ENCODE results near the gene EIF3F.
A peak's percentile ranks its signal among the peaks of the same experiment; 100 is the strongest.

The EIF3F gene

GRCh38 chr11:8002676-8003075 is 15.5 kb downstream of the EIF3F start:
- no peak for DNase-seq (ENCODE audit: low spot score)
- no peak for TF ChIP-seq CTCF (IDR thresholded peaks at IDR 0.05; ENCODE audit: borderline replicate concordance, control extremely low read depth, extremely low read depth, insufficient read depth, missing control alignments)
- in situ Hi-C loops (cut with MboI; ENCODE audit: low sequenced_read_pairs, unreplicated experiment), result loop anchor here (10.0 kb wide), 1 partner anchor 92 kb away; no protein-coding TSS in a partner anchor

GRCh38 chr11:8003187-8003586 is 16.1 kb downstream of the EIF3F start:
- in situ Hi-C loops (cut with MboI; ENCODE audit: low sequenced_read_pairs, unreplicated experiment), result loop anchor here (10.0 kb wide), 1 partner anchor 92 kb away; no protein-coding TSS in a partner anchor
- DNase-seq (ENCODE audit: low spot score), result no peak
- TF ChIP-seq CTCF (IDR thresholded peaks at IDR 0.05; ENCODE audit: borderline replicate concordance, control extremely low read depth, extremely low read depth, insufficient read depth, missing control alignments), result no peak

- no peak for DNase-seq (ENCODE audit: low spot score)
- TF ChIP-seq CTCF (IDR thresholded peaks at IDR 0.05; ENCODE audit: borderline replicate concordance, control extremely low read depth, extremely low read depth, insufficient read depth, missing control alignments), result no peak
- in situ Hi-C loops (cut with MboI; ENCODE audit: low sequenced_read_pairs, unreplicated experiment), result loop anchor here (10.0 kb wide), 1 partner anchor 91 kb away; no protein-coding TSS in a partner anchor
Measured at GRCh38 chr11:8004008-8004407, 16.9 kb downstream of the EIF3F start.

GRCh38 chr11:8005556-8005955 is 18.4 kb downstream of the EIF3F start:
- TF ChIP-seq CTCF (IDR thresholded peaks at IDR 0.05; ENCODE audit: borderline replicate concordance, control extremely low read depth, extremely low read depth, insufficient read depth, missing control alignments), result no peak
- in situ Hi-C loops (cut with MboI; ENCODE audit: low sequenced_read_pairs, unreplicated experiment), result loop anchor here (10.0 kb wide), 1 partner anchor 89 kb away; no protein-coding TSS in a partner anchor
- DNase-seq (ENCODE audit: low spot score), result no peak

- in situ Hi-C loops (cut with MboI; ENCODE audit: low sequenced_read_pairs, unreplicated experiment), result loop anchor here (10.0 kb wide), 1 partner anchor 88 kb away; no protein-coding TSS in a partner anchor
- TF ChIP-seq CTCF (IDR thresholded peaks at IDR 0.05; ENCODE audit: borderline replicate concordance, control extremely low read depth, extremely low read depth, insufficient read depth, missing control alignments), result peak; percentile 89
- peak; percentile 69 for DNase-seq (ENCODE audit: low spot score)
Measured at GRCh38 chr11:8006349-8006977, 19.3 kb downstream of the EIF3F start.

- in situ Hi-C loops (cut with MboI; ENCODE audit: low sequenced_read_pairs, unreplicated experiment), result loop anchor here (10.0 kb wide), 1 partner anchor 87 kb away; no protein-coding TSS in a partner anchor
- TF ChIP-seq CTCF (IDR thresholded peaks at IDR 0.05; ENCODE audit: borderline replicate concordance, control extremely low read depth, extremely low read depth, insufficient read depth, missing control alignments), result no peak
- DNase-seq (ENCODE audit: low spot score), result no peak
Measured at GRCh38 chr11:8008212-8008611, 21.1 kb downstream of the EIF3F start.
